DLD1 (cell line): Measurements from ENCODE around the gene PFKP.

ENCODE experiments used
- in situ Hi-C: cut with HindIII; loops from 2 replicates; pipeline ENCODE4 v1.10.0; 2017; ENCODE audit warnings: low sequenced_read_pairs

The PFKP gene

DNA sequence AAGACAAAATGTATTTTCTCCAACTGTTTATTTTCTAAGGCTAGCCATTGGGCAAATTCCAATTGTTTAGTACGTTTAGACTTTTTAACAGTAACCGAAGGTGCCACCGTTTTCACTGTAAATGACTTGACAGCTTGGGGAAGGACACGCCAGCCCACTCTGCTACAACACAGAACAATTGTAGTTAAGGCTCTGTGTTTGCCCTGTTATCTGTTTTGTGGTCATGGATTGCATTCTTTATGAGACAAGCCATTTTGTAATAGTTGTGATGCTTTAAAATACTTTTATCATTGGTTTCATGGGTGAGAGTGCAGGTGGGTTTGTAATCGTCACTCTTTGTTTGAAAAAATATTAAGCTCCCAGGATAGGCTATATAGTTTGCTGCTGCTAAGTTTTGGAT lies 111.8 kb downstream of the PFKP start:
- in situ Hi-C loops, result no loop called here

DNA sequence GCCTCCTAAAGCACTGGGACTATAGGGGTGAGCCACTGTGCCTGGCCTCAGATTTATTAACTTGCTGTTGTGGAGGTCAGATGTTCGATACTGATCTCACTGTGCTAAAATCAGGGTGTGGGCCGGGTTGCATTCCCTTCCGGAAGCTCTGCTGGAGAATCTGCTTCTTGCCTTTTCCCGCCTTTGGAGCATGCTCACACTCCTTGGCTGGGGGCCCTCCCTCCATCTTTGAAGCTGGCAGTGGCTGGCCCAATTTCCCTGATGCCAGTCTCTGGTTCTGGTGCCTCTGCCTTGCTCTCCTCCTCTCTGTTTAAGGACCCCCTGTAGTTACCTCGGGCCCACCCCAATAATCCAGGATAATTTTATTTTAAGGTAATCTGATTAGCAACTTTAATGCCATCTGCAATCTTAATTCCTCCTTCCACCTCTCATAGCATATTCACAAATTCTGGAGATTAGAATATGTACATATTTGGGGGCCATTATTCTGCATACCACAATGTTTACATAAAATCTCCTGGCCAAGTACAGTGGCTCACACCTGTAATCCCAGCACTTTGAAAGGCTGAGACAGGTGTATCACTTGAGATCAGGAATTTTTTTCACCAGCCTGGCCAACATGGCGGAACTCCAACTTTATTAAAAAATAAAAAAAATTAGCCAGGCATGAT lies 113.1 kb downstream of the PFKP start:
- in situ Hi-C loops, result no loop called here

DNA sequence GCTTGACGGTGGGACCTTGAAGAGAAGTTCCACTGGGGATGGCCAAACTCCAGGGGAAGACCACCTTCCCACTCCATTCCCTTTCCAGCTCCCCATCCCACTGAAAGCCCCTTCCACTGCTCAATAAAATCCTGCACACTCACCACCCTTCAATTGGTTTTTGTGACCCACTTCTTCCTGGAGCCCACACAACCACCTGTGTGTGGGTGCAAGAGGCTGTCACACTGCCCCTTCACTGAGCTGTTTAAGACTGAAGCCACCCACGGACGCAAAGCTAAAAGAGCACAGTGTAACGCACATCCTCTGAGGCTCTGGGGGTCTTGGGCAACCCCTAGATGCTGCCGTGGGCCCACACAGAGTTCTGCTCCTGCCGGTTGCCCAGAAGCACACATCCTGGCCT lies 118.0 kb downstream of the PFKP start:
- in situ Hi-C loops, result no loop called here

DNA sequence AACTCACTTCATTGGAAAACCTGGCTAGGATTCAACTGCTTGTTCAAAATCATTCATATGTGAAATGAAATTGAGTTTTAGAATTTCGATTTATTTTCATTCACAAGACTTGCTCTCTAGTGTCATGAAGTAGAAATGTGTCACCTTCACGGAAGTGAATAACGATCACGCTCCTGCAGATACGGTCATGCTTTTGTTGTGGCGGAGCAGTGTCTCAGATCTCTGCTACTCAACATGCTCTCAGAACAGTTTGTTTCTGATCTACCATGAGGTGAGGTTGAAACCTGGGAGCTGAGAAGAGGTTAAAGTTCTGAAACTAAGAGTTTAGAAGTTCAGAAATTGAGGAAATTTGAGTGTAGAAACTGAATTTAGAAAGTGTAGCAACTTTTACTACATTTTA lies 119.0 kb downstream of the PFKP start:
- in situ Hi-C loops, result no loop called here
